Loucy (cell line): ENCODE data around the gene EHD2.

Source experiments
- CTCF ChIP-seq: fragments of 200-600 bp; sonication (generic); conservative IDR thresholded peaks from 2 replicates; pipeline ENCODE4 v1.5.1; 2014; ENCODE audit warnings: mild to moderate bottlenecking, antibody characterized with exemption, low read length
- EZH2phosphoT487 ChIP-seq: fragments of 200-600 bp; IDR thresholded peaks from 2 replicates; pipeline ENCODE4 v1.6.1; 2018; ENCODE audit warnings: antibody characterized with exemption, mild to moderate bottlenecking, moderate library complexity, borderline replicate concordance

GRCh38 chr19:47680858-47681332 lies 32.3 kb upstream of the EHD2 start:
- TF ChIP-seq CTCF (no peak), EZH2phosphoT487 (no peak)
